ENCODE data around the gene PSMD7.

The PSMD7 gene

DNA sequence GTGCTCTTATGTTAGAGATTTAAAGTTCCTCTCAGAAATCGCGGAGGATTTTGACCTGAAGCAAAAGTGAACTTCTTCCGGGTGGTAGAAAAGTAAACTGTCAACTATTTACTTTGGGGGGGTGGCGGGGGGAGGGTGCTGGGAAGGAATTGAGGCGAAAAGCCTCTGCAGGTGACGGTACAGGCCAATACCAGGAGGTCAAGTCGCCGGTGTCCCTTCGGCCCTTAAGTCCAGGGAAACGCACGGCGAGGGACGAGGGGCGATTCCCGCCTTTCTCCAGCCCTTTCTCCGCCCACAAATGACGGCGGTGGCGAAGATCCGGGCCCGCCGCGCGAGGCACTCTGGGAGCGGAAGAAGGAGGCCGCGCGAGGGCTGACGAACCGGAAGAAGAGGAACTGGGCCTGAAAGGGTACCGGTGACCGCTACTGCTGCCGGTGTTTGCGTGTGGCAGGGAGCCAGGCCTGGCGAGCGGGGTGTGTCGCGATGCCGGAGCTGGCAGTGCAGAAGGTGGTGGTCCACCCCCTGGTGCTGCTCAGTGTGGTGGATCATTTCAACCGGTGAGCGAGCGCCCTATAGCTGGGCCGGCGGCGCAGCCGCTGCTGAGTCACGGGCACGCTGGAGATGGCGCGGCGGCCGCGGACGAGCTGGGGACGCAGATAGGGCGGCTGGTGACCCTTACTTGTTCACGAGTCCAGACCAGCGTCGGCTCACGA lies at the start of gene PSMD7:
Gene PSMD7 (plus strand): TSS at position 383 of the 713 bp plus-strand sequence. CDS start 101 bp downstream, at position 484.
- peak; percentile 77 for DNase-seq (ENCODE audit: insufficient read length, low spot score)
- FAIRE-seq: peak; percentile 68

DNA sequence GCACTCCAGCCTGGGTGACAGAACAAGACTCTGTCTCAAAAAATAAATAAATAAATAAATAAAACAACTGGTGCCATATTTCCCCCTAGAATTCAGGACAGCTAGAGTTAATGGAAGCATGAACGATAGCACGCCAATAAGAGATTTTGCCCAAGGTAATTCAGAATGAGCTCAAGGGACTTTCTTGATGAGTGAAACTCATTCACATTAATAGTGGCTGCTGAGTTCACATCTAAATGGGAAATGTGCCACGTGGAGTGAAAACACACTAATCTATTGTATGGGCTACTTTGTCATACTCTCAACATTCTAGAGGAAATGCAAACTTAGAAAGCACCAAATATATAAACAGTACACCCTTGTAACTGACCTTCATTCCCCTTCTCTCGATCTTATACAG lies 47.4 kb upstream of the PSMD7 start:
- FAIRE-seq (no peak), DNase-seq (ENCODE audit: insufficient read length, low spot score) (no peak)

- FAIRE-seq: no peak
Observed at GRCh38 chr16:74249846-74250245, 46.8 kb upstream of the PSMD7 start.

DNA sequence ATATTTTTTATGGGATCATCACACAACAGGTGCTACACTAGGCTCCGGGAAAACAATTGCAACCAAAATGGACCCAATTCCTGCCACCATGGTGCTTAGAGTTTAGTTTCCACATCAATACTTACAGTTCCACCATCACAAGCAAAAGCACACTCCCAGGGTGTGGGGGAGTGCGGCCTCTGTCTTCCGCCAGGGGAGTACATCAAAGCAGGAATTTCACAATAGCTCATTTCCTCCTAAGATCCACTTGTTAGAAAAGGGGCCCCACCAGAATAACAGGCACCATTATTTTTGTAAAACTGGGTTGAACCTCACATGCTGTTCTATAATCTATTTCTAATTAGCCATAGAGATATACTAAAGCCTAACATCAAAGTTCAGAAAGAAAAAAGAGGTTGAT lies 44.3 kb upstream of the PSMD7 start:
- DNase-seq (ENCODE audit: insufficient read length, low spot score) (no peak), FAIRE-seq (no peak)

More at GRCh38 chr16:74249846-74250245, 46.8 kb upstream of the PSMD7 start:
- DNase-seq (ENCODE audit: insufficient read length, low spot score): no peak

GRCh38 chr16:74253161-74253938 lies 43.3 kb upstream of the PSMD7 start:
- no peak for FAIRE-seq
- DNase-seq (ENCODE audit: insufficient read length, low spot score): no peak

DNA sequence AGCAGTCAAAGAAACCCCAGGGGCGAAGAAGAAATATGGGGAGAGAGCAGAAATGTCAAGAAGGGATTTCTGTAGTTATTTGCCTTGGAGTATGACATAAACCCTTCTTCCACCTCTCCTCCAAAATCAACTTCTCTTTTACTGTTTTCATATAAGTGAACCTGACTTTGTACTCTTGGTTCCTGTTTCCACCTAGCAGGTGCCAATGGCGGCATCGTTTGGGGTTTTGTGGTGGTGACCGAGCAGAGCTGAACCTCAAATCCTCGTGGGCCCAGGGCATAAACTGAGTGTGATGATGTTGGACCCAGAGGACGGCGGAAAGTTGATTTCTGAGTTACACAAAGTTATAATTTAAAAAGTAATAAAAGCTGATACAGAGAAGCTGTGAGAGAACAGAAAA lies 39.6 kb upstream of the PSMD7 start:
- FAIRE-seq: no peak
- DNase-seq (ENCODE audit: insufficient read length, low spot score): no peak

DNA sequence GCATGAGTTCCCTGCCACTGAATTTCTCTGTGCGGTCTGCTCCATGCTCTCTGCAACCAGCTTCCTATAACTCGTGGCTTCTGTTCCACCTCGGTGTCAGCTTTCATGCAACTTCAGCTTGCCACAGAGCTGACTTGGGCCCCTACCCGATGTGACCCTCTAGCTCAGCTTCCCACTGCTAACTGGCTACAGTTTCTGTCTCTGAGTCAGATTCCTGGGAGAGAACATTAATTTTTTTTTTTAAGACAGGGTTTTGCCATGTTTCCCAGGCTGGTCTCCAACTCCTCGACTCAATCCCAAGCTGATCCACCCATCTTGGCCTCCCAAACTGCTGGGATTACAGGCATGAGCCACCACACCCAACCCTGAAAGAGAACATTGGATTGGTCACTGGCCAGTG lies 35.5 kb upstream of the PSMD7 start:
- no peak for FAIRE-seq
- no peak for DNase-seq (ENCODE audit: insufficient read length, low spot score)

- DNase-seq (ENCODE audit: insufficient read length, low spot score): no peak
- no peak for FAIRE-seq
Observed at GRCh38 chr16:74264811-74265210, 31.8 kb upstream of the PSMD7 start.

DNA sequence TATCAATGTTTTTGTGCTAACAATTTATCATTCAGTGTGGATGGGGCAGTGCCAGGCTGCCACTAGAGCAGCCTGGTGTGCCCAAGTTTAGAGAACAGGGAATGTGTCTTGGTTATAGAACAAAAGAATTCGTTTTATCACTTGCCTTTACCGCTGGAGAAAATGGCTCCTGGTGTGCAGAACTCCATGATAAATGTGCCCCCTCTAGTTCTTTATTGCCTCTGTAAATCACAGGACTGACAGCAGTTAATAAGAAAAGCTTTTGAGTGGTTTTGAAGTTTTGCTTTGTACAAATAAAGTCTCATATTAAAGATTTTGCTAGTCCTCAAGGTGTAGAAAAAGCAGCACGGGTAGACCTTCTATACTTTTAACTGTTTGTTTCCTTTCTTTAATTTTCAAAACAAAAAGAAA lies 28.2 kb upstream of the PSMD7 start:
- no peak for DNase-seq (ENCODE audit: insufficient read length, low spot score)
- FAIRE-seq: no peak

- FAIRE-seq: no peak
- no peak for DNase-seq (ENCODE audit: insufficient read length, low spot score)
Observed at GRCh38 chr16:74271872-74272271, 24.7 kb upstream of the PSMD7 start.

DNA sequence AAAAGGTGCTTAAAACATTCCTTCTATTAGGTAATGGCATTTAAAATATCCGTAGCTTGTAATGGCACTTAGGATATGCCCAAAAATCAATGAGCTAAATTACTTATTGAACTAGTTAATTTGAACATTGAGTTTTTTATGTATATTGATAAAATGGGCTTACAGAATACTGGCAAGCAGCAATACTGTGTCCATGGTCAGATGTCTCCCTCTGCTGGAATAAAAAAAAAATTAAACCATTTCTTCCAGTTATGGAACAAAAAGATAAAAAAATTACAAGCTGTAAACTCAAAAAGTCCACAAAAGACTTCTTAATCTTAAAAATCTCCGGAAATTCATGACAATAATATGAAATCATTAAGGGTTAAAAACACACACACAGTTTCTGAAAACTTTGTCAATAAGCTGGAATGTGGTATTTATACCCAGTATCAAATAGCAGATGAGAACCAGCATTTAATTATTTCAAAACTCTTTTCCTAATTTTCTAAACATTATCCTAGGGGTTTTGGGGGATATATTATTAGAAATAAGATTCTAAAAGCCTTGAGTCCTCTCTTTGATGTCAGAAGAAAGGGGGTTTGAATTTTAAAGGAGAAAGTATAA lies 21.5 kb upstream of the PSMD7 start:
- FAIRE-seq (no peak), DNase-seq (ENCODE audit: insufficient read length, low spot score) (no peak)

DNA sequence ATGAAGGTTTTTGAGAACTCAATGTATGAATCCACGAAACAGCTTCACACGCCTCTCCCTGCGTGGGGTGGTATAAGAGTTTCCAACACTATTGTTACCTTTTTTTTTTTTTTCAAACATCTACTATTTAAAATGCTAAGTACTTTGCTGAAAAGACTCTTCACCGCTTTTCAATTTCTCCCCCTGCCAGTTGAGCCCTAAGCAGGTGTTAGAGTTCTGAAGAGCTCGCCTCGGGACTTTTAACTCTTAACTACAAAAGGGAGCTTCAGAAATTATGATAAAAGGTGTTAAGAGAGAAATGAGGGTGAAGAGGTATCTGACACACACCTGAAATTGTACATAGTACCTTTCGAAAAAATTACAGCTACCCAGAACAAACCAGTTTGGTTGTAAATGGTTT lies 20.9 kb upstream of the PSMD7 start:
- DNase-seq (ENCODE audit: insufficient read length, low spot score) (no peak), FAIRE-seq (no peak)

DNA sequence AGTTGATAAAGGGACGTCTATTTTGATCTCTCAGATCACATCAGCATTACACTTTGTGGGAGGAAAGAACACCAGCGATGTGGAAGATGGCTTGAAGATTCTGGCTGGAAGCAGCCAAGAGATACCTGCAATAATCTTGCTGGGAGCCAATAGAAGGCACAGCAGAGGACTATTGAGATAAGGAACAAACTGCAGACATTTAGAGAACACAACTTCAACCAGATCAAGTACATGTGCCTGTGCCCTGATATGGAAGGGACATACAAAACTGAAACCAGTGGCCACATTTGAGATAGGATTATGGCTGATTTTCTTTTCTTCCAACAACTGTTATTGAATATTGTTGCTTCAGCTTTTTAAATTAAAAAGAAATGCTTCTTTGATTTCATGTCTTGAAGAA lies 18.6 kb upstream of the PSMD7 start:
- FAIRE-seq (no peak), DNase-seq (ENCODE audit: insufficient read length, low spot score) (no peak)

GRCh38 chr16:74279266-74279665 lies 17.3 kb upstream of the PSMD7 start:
- FAIRE-seq (no peak), DNase-seq (ENCODE audit: insufficient read length, low spot score) (no peak)

GRCh38 chr16:74279805-74280204 lies 16.8 kb upstream of the PSMD7 start:
- no peak for DNase-seq (ENCODE audit: insufficient read length, low spot score)
- FAIRE-seq: no peak

DNA sequence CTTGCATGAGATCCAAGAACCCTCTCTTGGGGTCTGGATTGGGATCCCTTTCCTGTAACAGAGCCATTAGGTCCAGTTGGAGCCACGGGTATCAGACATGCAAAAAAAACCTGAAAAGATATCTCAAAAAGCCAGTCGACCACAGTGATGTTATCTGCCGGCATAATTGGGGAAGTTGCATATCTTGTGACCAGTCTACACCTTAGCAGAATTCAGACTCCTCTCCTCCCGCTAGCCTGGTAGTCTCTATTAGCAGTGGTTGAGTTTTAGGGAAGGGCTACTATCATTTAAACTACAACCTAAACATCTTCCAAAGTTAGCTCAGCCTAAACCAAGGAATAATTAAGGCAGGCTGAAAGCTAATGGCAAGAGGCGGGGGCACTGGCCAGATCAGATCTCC lies 16.2 kb upstream of the PSMD7 start:
- FAIRE-seq: no peak

GRCh38 chr16:74281300-74281699 lies 15.3 kb upstream of the PSMD7 start:
- FAIRE-seq (no peak), DNase-seq (ENCODE audit: insufficient read length, low spot score) (no peak)

More for the DNA sequence above, 16.2 kb upstream of the PSMD7 start:
- DNase-seq (ENCODE audit: insufficient read length, low spot score): no peak

DNA sequence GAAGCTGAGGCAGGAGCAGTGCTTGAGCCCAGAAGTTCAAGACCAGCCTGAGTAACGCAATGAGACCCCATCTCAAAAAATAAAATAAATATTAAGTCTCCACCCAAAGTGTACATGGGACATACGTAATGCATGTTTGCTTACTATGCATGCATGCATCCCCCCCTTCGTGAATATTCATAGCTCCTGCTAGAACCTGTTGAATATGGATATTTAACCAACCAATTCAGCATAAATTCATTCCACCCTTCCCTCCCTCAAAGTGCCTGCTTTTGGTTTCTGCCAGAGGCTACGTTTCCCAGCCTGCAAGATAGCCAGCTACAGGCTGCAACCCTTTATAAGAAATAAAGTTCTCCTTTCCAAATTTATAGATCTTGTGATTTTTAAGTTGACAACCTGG lies 12.9 kb upstream of the PSMD7 start:
- DNase-seq (ENCODE audit: insufficient read length, low spot score): no peak
- no peak for FAIRE-seq

GRCh38 chr16:74288065-74288464 lies 8.5 kb upstream of the PSMD7 start:
- DNase-seq (ENCODE audit: insufficient read length, low spot score) (no peak), FAIRE-seq (no peak)

DNA sequence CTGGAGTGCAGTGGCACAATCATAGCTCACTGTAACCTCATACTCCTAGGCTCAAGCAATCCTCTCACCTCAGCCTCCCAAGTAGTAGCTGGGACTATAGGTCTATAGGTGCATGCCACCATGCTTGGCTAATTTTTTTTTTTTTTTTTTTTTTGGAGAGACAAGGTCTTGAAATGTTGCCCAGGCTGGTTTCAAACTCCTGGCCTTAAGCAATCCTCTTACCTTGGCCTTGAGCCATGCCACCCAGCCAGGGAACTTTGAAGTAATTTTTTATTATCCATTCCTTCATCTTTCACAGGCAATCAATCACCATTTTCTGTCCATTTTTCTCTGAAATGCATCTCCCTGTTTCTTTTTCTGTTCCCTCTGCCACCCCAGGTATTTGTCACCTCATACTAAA lies 6.3 kb upstream of the PSMD7 start:
- FAIRE-seq (no peak), DNase-seq (ENCODE audit: insufficient read length, low spot score) (no peak)

GRCh38 chr16:74291176-74291575 lies 5.4 kb upstream of the PSMD7 start:
- DNase-seq (ENCODE audit: insufficient read length, low spot score): no peak
- no peak for FAIRE-seq

Data from GM19239 (cell line).